ENCODE results near the gene QKI. TPM values are rescaled to one million over a fixed set of nuclear protein-coding genes. Genes with fewer than 3 reads are reported as not detected.

Gene QKI
- total RNA-seq, 1 experiment from 2014 or later: 0.04 TPM

GRCh38 chr6:163563318-163563717 is 148.8 kb downstream of the QKI start:
- Histone ChIP-seq H4K20me1 (ENCODE audit: insufficient read depth, low read depth, low read length) (no peaks in the 10 kb centered on the region), H3K4me2 (ENCODE audit: low read depth, low read length, poor library complexity, severe bottlenecking) (no peak overlapping the region), H3K27ac (ENCODE audit: low read length) (no peak overlapping the region), H2AFZ (ENCODE audit: low read length) (no peak overlapping the region), H3K9me3 (ENCODE audit: low read length) (peaks cover 28% of the 10 kb centered on the region), H3K9ac (ENCODE audit: low read length) (no peak overlapping the region), H3K79me2 (ENCODE audit: low read length) (no peaks in the 10 kb centered on the region), H3K4me3 (ENCODE audit: low read length) (no peak overlapping the region), H3K36me3 (ENCODE audit: insufficient read depth, low read length) (no peaks in the 10 kb centered on the region), H3K4me1 (ENCODE audit: low read length) (no peaks in the 10 kb centered on the region), H3K27me3 (ENCODE audit: low read length) (no peaks in the 10 kb centered on the region), H3K9me2 (replicated peaks; ENCODE audit: insufficient read depth, low read length) (no peaks in the 10 kb centered on the region)
- no peak for DNase-seq

GRCh38 chr6:163564534-163564933 is 150.0 kb downstream of the QKI start:
- no peak for DNase-seq
- no peak overlapping the region for H3K4me2 ChIP-seq (ENCODE audit: low read depth, low read length, poor library complexity, severe bottlenecking)
- H3K9me2 ChIP-seq (replicated peaks; ENCODE audit: insufficient read depth, low read length): no peaks in the 10 kb centered on the region
- no peaks in the 10 kb centered on the region for H3K27me3 ChIP-seq (ENCODE audit: low read length)
- H4K20me1 ChIP-seq (ENCODE audit: insufficient read depth, low read depth, low read length): no peaks in the 10 kb centered on the region
- H3K36me3 ChIP-seq (ENCODE audit: insufficient read depth, low read length): no peaks in the 10 kb centered on the region
- H3K27ac ChIP-seq (ENCODE audit: low read length): no peak overlapping the region
- no peak overlapping the region for H3K4me3 ChIP-seq (ENCODE audit: low read length)
- H3K9ac ChIP-seq (ENCODE audit: low read length): no peak overlapping the region
- H2AFZ ChIP-seq (ENCODE audit: low read length): no peak overlapping the region
- no peaks in the 10 kb centered on the region for H3K79me2 ChIP-seq (ENCODE audit: low read length)
- peaks cover 28% of the 10 kb centered on the region for H3K9me3 ChIP-seq (ENCODE audit: low read length)
- no peaks in the 10 kb centered on the region for H3K4me1 ChIP-seq (ENCODE audit: low read length)

- H3K27me3 ChIP-seq (ENCODE audit: low read length): no peaks in the 10 kb centered on the region
Observed at GRCh38 chr6:163565140-163565539, 150.6 kb downstream of the QKI start.

GRCh38 chr6:163566056-163566455 is 151.5 kb downstream of the QKI start:
- Histone ChIP-seq H3K27ac (ENCODE audit: low read length) (no peak overlapping the region), H3K9ac (ENCODE audit: low read length) (no peak overlapping the region), H4K20me1 (ENCODE audit: insufficient read depth, low read depth, low read length) (no peaks in the 10 kb centered on the region), H3K4me2 (ENCODE audit: low read depth, low read length, poor library complexity, severe bottlenecking) (no peak overlapping the region), H3K79me2 (ENCODE audit: low read length) (no peaks in the 10 kb centered on the region), H3K4me3 (ENCODE audit: low read length) (no peak overlapping the region), H3K9me2 (replicated peaks; ENCODE audit: insufficient read depth, low read length) (no peaks in the 10 kb centered on the region), H2AFZ (ENCODE audit: low read length) (no peak overlapping the region), H3K9me3 (ENCODE audit: low read length) (peaks cover 28% of the 10 kb centered on the region), H3K36me3 (ENCODE audit: insufficient read depth, low read length) (no peaks in the 10 kb centered on the region), H3K4me1 (ENCODE audit: low read length) (no peaks in the 10 kb centered on the region), H3K27me3 (ENCODE audit: low read length) (no peaks in the 10 kb centered on the region)
- DNase-seq: no peak

More at GRCh38 chr6:163565140-163565539, 150.6 kb downstream of the QKI start:
- no peak overlapping the region for H3K4me2 ChIP-seq (ENCODE audit: low read depth, low read length, poor library complexity, severe bottlenecking)
- no peak overlapping the region for H2AFZ ChIP-seq (ENCODE audit: low read length)
- DNase-seq: no peak
- H3K9me3 ChIP-seq (ENCODE audit: low read length): peaks cover 28% of the 10 kb centered on the region
- H3K9ac ChIP-seq (ENCODE audit: low read length): no peak overlapping the region
- H4K20me1 ChIP-seq (ENCODE audit: insufficient read depth, low read depth, low read length): no peaks in the 10 kb centered on the region
- no peaks in the 10 kb centered on the region for H3K79me2 ChIP-seq (ENCODE audit: low read length)
- no peak overlapping the region for H3K4me3 ChIP-seq (ENCODE audit: low read length)
- H3K27ac ChIP-seq (ENCODE audit: low read length): no peak overlapping the region
- no peaks in the 10 kb centered on the region for H3K4me1 ChIP-seq (ENCODE audit: low read length)
- no peaks in the 10 kb centered on the region for H3K9me2 ChIP-seq (replicated peaks; ENCODE audit: insufficient read depth, low read length)
- H3K36me3 ChIP-seq (ENCODE audit: insufficient read depth, low read length): no peaks in the 10 kb centered on the region

GRCh38 chr6:163568275-163568674 is 153.8 kb downstream of the QKI start:
- H4K20me1 ChIP-seq (ENCODE audit: insufficient read depth, low read depth, low read length): no peaks in the 10 kb centered on the region
- H3K79me2 ChIP-seq (ENCODE audit: low read length): no peaks in the 10 kb centered on the region
- H2AFZ ChIP-seq (ENCODE audit: low read length): no peak overlapping the region
- H3K9me2 ChIP-seq (replicated peaks; ENCODE audit: insufficient read depth, low read length): no peaks in the 10 kb centered on the region
- H3K4me3 ChIP-seq (ENCODE audit: low read length): no peak overlapping the region
- H3K27ac ChIP-seq (ENCODE audit: low read length): no peak overlapping the region
- H3K27me3 ChIP-seq (ENCODE audit: low read length): no peaks in the 10 kb centered on the region
- no peak overlapping the region for H3K4me2 ChIP-seq (ENCODE audit: low read depth, low read length, poor library complexity, severe bottlenecking)
- no peak for DNase-seq
- H3K4me1 ChIP-seq (ENCODE audit: low read length): no peaks in the 10 kb centered on the region
- H3K36me3 ChIP-seq (ENCODE audit: insufficient read depth, low read length): no peaks in the 10 kb centered on the region
- H3K9me3 ChIP-seq (ENCODE audit: low read length): peaks cover 21% of the 10 kb centered on the region
- H3K9ac ChIP-seq (ENCODE audit: low read length): no peak overlapping the region

- no peak overlapping the region for H3K4me3 ChIP-seq (ENCODE audit: low read length)
- H3K27me3 ChIP-seq (ENCODE audit: low read length): no peaks in the 10 kb centered on the region
- no peak overlapping the region for H2AFZ ChIP-seq (ENCODE audit: low read length)
- no peak overlapping the region for H3K27ac ChIP-seq (ENCODE audit: low read length)
- no peak overlapping the region for H3K9ac ChIP-seq (ENCODE audit: low read length)
- DNase-seq: no peak
- no peaks in the 10 kb centered on the region for H3K9me2 ChIP-seq (replicated peaks; ENCODE audit: insufficient read depth, low read length)
- H3K79me2 ChIP-seq (ENCODE audit: low read length): no peaks in the 10 kb centered on the region
- no peaks in the 10 kb centered on the region for H3K36me3 ChIP-seq (ENCODE audit: insufficient read depth, low read length)
- no peak overlapping the region for H3K4me2 ChIP-seq (ENCODE audit: low read depth, low read length, poor library complexity, severe bottlenecking)
- peaks cover 6% of the 10 kb centered on the region for H3K9me3 ChIP-seq (ENCODE audit: low read length)
- H4K20me1 ChIP-seq (ENCODE audit: insufficient read depth, low read depth, low read length): no peaks in the 10 kb centered on the region
- no peaks in the 10 kb centered on the region for H3K4me1 ChIP-seq (ENCODE audit: low read length)
Observed at GRCh38 chr6:163570579-163571231, 156.2 kb downstream of the QKI start.

GRCh38 chr6:163571730-163572129 is 157.2 kb downstream of the QKI start:
- Histone ChIP-seq H3K4me1 (ENCODE audit: low read length) (no peaks in the 10 kb centered on the region), H3K9ac (ENCODE audit: low read length) (no peak overlapping the region)

GRCh38 chr6:163572612-163573011 is 158.1 kb downstream of the QKI start:
- Histone ChIP-seq H4K20me1 (ENCODE audit: insufficient read depth, low read depth, low read length) (no peaks in the 10 kb centered on the region), H2AFZ (ENCODE audit: low read length) (no peak overlapping the region), H3K27me3 (ENCODE audit: low read length) (no peaks in the 10 kb centered on the region), H3K27ac (ENCODE audit: low read length) (no peak overlapping the region), H3K4me1 (ENCODE audit: low read length) (no peaks in the 10 kb centered on the region), H3K79me2 (ENCODE audit: low read length) (no peaks in the 10 kb centered on the region), H3K9me3 (ENCODE audit: low read length) (peaks cover 3% of the 10 kb centered on the region), H3K9me2 (replicated peaks; ENCODE audit: insufficient read depth, low read length) (no peaks in the 10 kb centered on the region), H3K4me2 (ENCODE audit: low read depth, low read length, poor library complexity, severe bottlenecking) (no peak overlapping the region), H3K4me3 (ENCODE audit: low read length) (no peak overlapping the region), H3K36me3 (ENCODE audit: insufficient read depth, low read length) (no peaks in the 10 kb centered on the region), H3K9ac (ENCODE audit: low read length) (no peak overlapping the region)
- DNase-seq: no peak

More at GRCh38 chr6:163571730-163572129, 157.2 kb downstream of the QKI start:
- Histone ChIP-seq H3K4me3 (ENCODE audit: low read length) (no peak overlapping the region), H3K27me3 (ENCODE audit: low read length) (no peaks in the 10 kb centered on the region), H4K20me1 (ENCODE audit: insufficient read depth, low read depth, low read length) (no peaks in the 10 kb centered on the region), H3K9me3 (ENCODE audit: low read length) (peaks cover 3% of the 10 kb centered on the region), H3K79me2 (ENCODE audit: low read length) (no peaks in the 10 kb centered on the region), H2AFZ (ENCODE audit: low read length) (no peak overlapping the region), H3K4me2 (ENCODE audit: low read depth, low read length, poor library complexity, severe bottlenecking) (no peak overlapping the region), H3K27ac (ENCODE audit: low read length) (no peak overlapping the region), H3K36me3 (ENCODE audit: insufficient read depth, low read length) (no peaks in the 10 kb centered on the region), H3K9me2 (replicated peaks; ENCODE audit: insufficient read depth, low read length) (no peaks in the 10 kb centered on the region)
- no peak for DNase-seq
